Panc1 (cell line): ENCODE results near the gene LYZL1. TPM values are rescaled to one million over a fixed set of nuclear protein-coding genes. Genes with fewer than 3 reads are reported as not detected.

ENCODE experiments used
- ATAC-seq: fragments of 200-7000 bp; cut with Tn5 transposase; 2 replicates; pipeline ENCODE4 v1.9.1; 2020; ENCODE audit warnings: mild to moderate bottlenecking, moderate library complexity
- BruUV-seq: library from RNA; stranded (reverse); fragments of 400-500 nt; replicated peaks from 2 replicates; lab custom pipeline; 2021; lab: Mats Ljungman, UMichigan
- CTCF ChIA-PET: fragments of 300-600 bp; sonication (Branson Sonifier 250); formaldehyde crosslinking; loops from one replicate; lab custom pipeline; 2022; ENCODE audit warnings: antibody characterized with exemption; lab: Charles Lee
- POLR2A ChIA-PET: fragments of 300-600 bp; sonication (Branson Sonifier 250); formaldehyde crosslinking; loops from one replicate; lab custom pipeline; 2022; ENCODE audit warnings: antibody characterized with exemption; lab: Charles Lee
- DNase-seq: peaks from one replicate; pipeline ENCODE4 v3.0.0-alpha.2; 2010; ENCODE audit warnings: low read depth, low spot score
- H3K27ac ChIP-seq: 2 replicates; pipeline ENCODE4 v1.5.1; 2011; ENCODE audit warnings: mild to moderate bottlenecking, low read length, inconsistent platforms
- H3K27me3 ChIP-seq: fragments of 200-500 bp; sonication (Bioruptor generic); 2 replicates; pipeline ENCODE4 v1.6.0; 2014; ENCODE audit warnings: low read length, inconsistent platforms; ENCODE audit not compliant: control insufficient read depth, insufficient read depth
- H3K36me3 ChIP-seq: fragments of 200-500 bp; sonication (Bioruptor generic); 2 replicates; pipeline ENCODE4 v1.5.1; 2014; ENCODE audit warnings: inconsistent platforms, mild to moderate bottlenecking, low read length, moderate library complexity; ENCODE audit not compliant: control insufficient read depth, insufficient read depth
- H3K4me1 ChIP-seq: 2 replicates; pipeline ENCODE4 v1.5.1; 2011; ENCODE audit warnings: inconsistent platforms, mild to moderate bottlenecking, low read length, moderate library complexity; ENCODE audit not compliant: control insufficient read depth, insufficient read depth
- H3K4me3 ChIP-seq, 2 experiments: 2 replicates each; pipeline ENCODE4 v1.5.1; 2011 to 2012; ENCODE audit warnings: low read depth in 2 of 2, low read length in 2 of 2, mild to moderate bottlenecking in 2 of 2, inconsistent platforms in 1 of 2, moderate library complexity in 1 of 2
- H3K9me3 ChIP-seq: fragments of 200-500 bp; sonication (Bioruptor generic); 2 replicates; pipeline ENCODE4 v1.5.1; 2014; ENCODE audit warnings: low read depth, mild to moderate bottlenecking, inconsistent platforms, low read length, moderate library complexity; ENCODE audit not compliant: control insufficient read depth, insufficient read depth
- POLR2AphosphoS5 ChIP-seq: IDR thresholded peaks from 2 replicates; pipeline ENCODE4 v1.6.1; 2012; ENCODE audit warnings: mild to moderate bottlenecking, low read depth, low read length, moderate library complexity
- SIN3A ChIP-seq: IDR thresholded peaks from 2 replicates; pipeline ENCODE4 v1.6.1; 2012; ENCODE audit warnings: low read depth, mild to moderate bottlenecking, low read length, moderate library complexity, borderline replicate concordance; ENCODE audit not compliant: insufficient read depth
- TCF7L2 ChIP-seq: IDR thresholded peaks from 2 replicates; pipeline ENCODE4 v1.6.1; 2011; ENCODE audit warnings: mild to moderate bottlenecking, low read depth, low read length, inconsistent platforms
- in situ Hi-C: cut with HindIII; loops from 2 replicates; pipeline ENCODE4 v1.10.0; 2016; ENCODE audit warnings: low sequenced_read_pairs, low pct_unique_long_range_greater_than_20kb
- intact Hi-C: fragments of 100-400 bp; cut with micrococcal nuclease; formaldehyde crosslinking; loops from one replicate; pipeline ENCODE4 v1.10.0; 2022; ENCODE audit not compliant: unreplicated experiment
- total RNA-seq: library from RNA; stranded (reverse); gene quantifications from one replicate; pipeline ENCODE4 v1.2.1, GENCODE V29; 2021; ENCODE audit not compliant: unreplicated experiment
- TF ChIP-seq, protein P1 (sequence below): fragments of 450-650 bp; IDR thresholded peaks from 2 replicates; pipeline ENCODE4 v1.5.1; 2017; ENCODE audit warnings: mild to moderate bottlenecking
- TF ChIP-seq, protein P2 (sequence below), 2 experiments: IDR thresholded peaks; 2 replicates each; pipeline ENCODE4 v1.6.1; 2011 to 2012; ENCODE audit warnings: low read depth in 2 of 2, control low read depth in 1 of 2, low read length in 1 of 2, mild to moderate bottlenecking in 1 of 2, moderate library complexity in 1 of 2; ENCODE audit not compliant: insufficient read depth in 1 of 2

Gene LYZL1
- total RNA-seq, 1 experiment from 2014 or later: not detected

DNA sequence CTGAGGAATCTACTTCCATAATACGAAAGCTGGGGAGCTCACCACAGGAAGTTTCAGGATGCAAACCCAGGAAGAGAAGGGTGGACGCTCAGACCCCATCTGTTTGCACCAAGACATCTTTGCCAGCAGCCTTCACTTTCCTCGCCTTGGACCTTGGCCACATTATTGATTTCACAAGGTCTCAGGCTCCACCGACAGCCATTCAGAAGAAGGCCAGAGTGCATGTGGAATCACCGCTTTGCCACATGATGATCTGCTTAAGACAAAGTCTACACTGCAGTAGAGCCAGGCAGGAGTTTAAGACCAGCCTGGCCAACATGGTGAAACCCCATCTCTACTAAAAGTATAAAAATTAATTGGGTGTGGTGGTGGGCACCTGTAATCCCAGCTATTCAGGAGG is 60.0 kb downstream of the LYZL1 start:
- ATAC-seq: no peak
- Histone ChIP-seq H3K27me3 (no peaks in the 10 kb centered on the region), H3K27ac (no peak overlapping the region), H3K4me1 (no peaks in the 10 kb centered on the region), H3K36me3 (no peaks in the 10 kb centered on the region), H3K4me3 (no peak overlapping the region), H3K9me3 (no peaks in the 10 kb centered on the region)
- DNase-seq: no peak
- TF ChIP-seq, protein P1, sequence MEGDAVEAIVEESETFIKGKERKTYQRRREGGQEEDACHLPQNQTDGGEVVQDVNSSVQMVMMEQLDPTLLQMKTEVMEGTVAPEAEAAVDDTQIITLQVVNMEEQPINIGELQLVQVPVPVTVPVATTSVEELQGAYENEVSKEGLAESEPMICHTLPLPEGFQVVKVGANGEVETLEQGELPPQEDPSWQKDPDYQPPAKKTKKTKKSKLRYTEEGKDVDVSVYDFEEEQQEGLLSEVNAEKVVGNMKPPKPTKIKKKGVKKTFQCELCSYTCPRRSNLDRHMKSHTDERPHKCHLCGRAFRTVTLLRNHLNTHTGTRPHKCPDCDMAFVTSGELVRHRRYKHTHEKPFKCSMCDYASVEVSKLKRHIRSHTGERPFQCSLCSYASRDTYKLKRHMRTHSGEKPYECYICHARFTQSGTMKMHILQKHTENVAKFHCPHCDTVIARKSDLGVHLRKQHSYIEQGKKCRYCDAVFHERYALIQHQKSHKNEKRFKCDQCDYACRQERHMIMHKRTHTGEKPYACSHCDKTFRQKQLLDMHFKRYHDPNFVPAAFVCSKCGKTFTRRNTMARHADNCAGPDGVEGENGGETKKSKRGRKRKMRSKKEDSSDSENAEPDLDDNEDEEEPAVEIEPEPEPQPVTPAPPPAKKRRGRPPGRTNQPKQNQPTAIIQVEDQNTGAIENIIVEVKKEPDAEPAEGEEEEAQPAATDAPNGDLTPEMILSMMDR: no peak
- TF ChIP-seq, protein P2, sequence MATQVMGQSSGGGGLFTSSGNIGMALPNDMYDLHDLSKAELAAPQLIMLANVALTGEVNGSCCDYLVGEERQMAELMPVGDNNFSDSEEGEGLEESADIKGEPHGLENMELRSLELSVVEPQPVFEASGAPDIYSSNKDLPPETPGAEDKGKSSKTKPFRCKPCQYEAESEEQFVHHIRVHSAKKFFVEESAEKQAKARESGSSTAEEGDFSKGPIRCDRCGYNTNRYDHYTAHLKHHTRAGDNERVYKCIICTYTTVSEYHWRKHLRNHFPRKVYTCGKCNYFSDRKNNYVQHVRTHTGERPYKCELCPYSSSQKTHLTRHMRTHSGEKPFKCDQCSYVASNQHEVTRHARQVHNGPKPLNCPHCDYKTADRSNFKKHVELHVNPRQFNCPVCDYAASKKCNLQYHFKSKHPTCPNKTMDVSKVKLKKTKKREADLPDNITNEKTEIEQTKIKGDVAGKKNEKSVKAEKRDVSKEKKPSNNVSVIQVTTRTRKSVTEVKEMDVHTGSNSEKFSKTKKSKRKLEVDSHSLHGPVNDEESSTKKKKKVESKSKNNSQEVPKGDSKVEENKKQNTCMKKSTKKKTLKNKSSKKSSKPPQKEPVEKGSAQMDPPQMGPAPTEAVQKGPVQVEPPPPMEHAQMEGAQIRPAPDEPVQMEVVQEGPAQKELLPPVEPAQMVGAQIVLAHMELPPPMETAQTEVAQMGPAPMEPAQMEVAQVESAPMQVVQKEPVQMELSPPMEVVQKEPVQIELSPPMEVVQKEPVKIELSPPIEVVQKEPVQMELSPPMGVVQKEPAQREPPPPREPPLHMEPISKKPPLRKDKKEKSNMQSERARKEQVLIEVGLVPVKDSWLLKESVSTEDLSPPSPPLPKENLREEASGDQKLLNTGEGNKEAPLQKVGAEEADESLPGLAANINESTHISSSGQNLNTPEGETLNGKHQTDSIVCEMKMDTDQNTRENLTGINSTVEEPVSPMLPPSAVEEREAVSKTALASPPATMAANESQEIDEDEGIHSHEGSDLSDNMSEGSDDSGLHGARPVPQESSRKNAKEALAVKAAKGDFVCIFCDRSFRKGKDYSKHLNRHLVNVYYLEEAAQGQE (IDR thresholded peaks at IDR 0.05; ENCODE audit: insufficient read depth in 1 of 2, low read depth in 2 of 2, low read length in 1 of 2): no peak
- TF ChIP-seq POLR2AphosphoS5 (no peak), SIN3A (no peak), TCF7L2 (no peak)
- intact Hi-C loops (no loop called here), in situ Hi-C loops (no loop called here)
- POLR2A ChIA-PET: no interaction called here
- no TSS peak for BruUV-seq
- CTCF ChIA-PET: no interaction called here

DNA sequence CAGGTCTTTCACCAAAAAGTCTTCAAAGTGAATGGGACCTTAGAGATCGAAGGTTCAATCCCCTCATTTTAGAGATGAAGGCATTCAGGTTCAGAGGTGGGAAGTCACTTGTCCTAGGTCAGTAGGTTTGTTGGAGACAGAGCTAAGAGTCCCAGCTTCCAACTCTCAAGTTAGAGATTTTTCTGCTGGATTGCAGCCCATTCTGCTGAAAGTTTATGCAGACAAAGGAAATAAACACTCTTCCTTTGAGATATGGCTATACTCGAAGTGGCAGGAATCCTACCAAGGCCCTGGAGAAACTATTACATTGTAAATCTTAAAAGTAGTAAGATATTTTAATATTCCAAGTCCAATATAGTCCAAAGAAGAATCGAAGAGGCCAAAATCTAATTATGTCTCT is 64.4 kb downstream of the LYZL1 start:
- no peaks in the 10 kb centered on the region for H3K9me3 ChIP-seq
- ATAC-seq (no peak), DNase-seq (no peak)
- intact Hi-C loops: no loop called here
- TF ChIP-seq, protein P2 (IDR thresholded peaks at IDR 0.05; ENCODE audit: insufficient read depth in 1 of 2, low read depth in 2 of 2, low read length in 1 of 2): no peak
- TF ChIP-seq, protein P1: no peak
- no peak for TF ChIP-seq TCF7L2
- TF ChIP-seq SIN3A: no peak
- TF ChIP-seq POLR2AphosphoS5: no peak
- H3K27ac ChIP-seq: no peak overlapping the region
- CTCF ChIA-PET: no interaction called here
- POLR2A ChIA-PET: no interaction called here
- H3K4me3 ChIP-seq: no peak overlapping the region
- no peaks in the 10 kb centered on the region for H3K4me1 ChIP-seq
- BruUV-seq: no TSS peak
- in situ Hi-C loops: no loop called here
- H3K36me3 ChIP-seq: no peaks in the 10 kb centered on the region
- H3K27me3 ChIP-seq: no peaks in the 10 kb centered on the region
